ENCODE results near the gene CEACAM16.

DNA sequence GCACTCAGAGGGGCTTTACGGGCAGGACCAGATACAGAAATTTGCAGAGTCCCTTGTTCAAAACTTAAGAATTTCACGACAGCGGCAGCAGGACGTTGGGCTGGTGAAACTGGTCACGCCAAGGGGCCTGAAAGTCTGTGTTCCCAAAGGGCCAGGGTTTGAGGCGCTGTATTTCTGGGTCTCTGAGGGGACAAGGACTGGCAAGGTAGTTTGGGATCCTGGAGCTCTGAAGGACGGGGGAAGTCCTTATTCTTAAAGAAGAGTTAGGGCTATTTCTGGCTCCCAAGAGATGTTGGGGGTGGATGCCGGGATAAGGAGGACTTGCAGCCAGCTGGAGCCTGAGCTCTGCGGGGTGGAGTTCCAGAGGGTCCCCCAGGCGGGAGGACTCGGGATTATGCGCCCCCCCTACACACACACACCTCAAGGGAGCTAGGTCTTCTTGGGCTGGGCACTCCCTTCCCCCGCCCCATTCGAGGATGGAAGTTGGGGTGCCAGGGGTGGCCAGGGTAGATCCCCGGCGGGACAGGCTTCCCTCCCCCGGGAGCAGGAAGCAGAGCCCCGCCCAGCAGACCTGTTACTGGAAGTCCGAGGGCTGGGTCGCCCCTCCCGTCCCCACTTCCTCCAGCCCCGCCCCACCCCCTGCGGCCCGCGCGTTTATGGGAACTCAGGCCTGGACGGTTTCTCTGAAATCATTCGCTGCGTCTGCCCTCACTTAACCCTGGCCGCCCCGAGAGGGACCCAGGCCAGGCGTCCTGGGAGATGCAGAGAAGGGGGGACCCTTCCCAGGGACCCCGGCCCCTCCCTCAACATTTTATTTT, 55.2 kb downstream of the CEACAM16 start:
- no peak for TF ChIP-seq CTCF (IDR thresholded peaks at IDR 0.05; ENCODE audit: low read depth, low read length, poor library complexity, severe bottlenecking)
- TF ChIP-seq EZH2phosphoT487 (IDR thresholded peaks at IDR 0.05; ENCODE audit: borderline replicate concordance, low read length) = no peak
